Motor neuron (in vitro differentiated cells): ENCODE measurements around the gene HDAC11. TPM values are rescaled to one million over a fixed set of nuclear protein-coding genes. Genes with fewer than 3 reads are reported as not detected.

Experiments
- ATAC-seq, 8 experiments: fragments of 200-7000 bp; cut with Tn5 transposase; replicated peaks in 6 of 8; 2 replicates each; pipeline ENCODE4 v1.8.0; 2021; ENCODE audit warnings: mild to moderate bottlenecking in 8 of 8, moderate library complexity in 8 of 8
- H3K27ac ChIP-seq, 2 donors: fragments of 250-450 bp; sonication (Bioruptor Pico); 2 replicates each; pipeline ENCODE4 v1.9.0; 2021; ENCODE audit warnings: antibody characterized with exemption in 2 of 2, mild to moderate bottlenecking in 2 of 2, moderate library complexity in 1 of 2
- H3K4me1 ChIP-seq, 2 donors: fragments of 250-450 bp; sonication (Bioruptor Pico); replicated peaks in 1 of 2; 2 replicates each; pipeline ENCODE4 v1.6.1; 2021; ENCODE audit warnings: antibody characterized with exemption in 2 of 2, mild to moderate bottlenecking in 2 of 2, moderate library complexity in 1 of 2
- H3K4me3 ChIP-seq, 5 donors: fragments of 250-450 bp; sonication (Bioruptor Pico); 2 replicates each; pipeline ENCODE4 v1.9.0; 2021; ENCODE audit warnings: antibody characterized with exemption in 5 of 5, mild to moderate bottlenecking in 5 of 5, moderate library complexity in 4 of 5
- WGBS, 10 experiments: fragments of 450-650 bp; shearing (Covaris generic); methylation state at CpG; one replicate each; pipeline ENCODE4 v1.0.0; 2022; 5-methylcytosine and 5-hydroxymethylcytosine counted together
- in situ Hi-C, 9 experiments: fragments of 400-800 bp; cut with MboI; loops; one replicate each; pipeline ENCODE4 v1.15.0; 2021; ENCODE audit warnings: low sequenced_read_pairs in 9 of 9, low pct_unique_long_range_greater_than_20kb in 2 of 9; ENCODE audit not compliant: unreplicated experiment in 9 of 9
- total RNA-seq, 8 experiments: library from RNA; unstranded; fragments of 300-600 nt; gene quantifications; 2 replicates each; pipeline versions ENCODE4 v1.2.3 to v1.2.4, GENCODE V29; 2022

Gene HDAC11
- total RNA-seq, 8 experiments from 2014 or later = 2.7 to 23.8 (median 11.0) TPM

- in situ Hi-C loops = loop anchor here in 5 of 9 experiments (25.0 kb wide), 1 partner anchor 386 kb away; no protein-coding TSS in a partner anchor
- no peak overlapping the region for H3K4me3 ChIP-seq
- no peak overlapping the region for H3K27ac ChIP-seq
- no peak for ATAC-seq
- H3K4me1 ChIP-seq = peaks cover 13 to 20% of the 10 kb centered on the region in 2 donors
- WGBS, 10 experiments = 80 to 100% (median 86%) methylated on average over 1 to 3 of the region's 3 CpGs; no CpG with 5 or more reads in 7 of the 10 experiments
These were observed 7.1 kb upstream of the HDAC11 start for GRCh38 chr3:13473020-13473419.

GRCh38 chr3:13474021-13474420 lies 6.1 kb upstream of the HDAC11 start:
- in situ Hi-C loops = loop anchor here in 5 of 9 experiments (25.0 kb wide), 1 partner anchor 387 kb away; no protein-coding TSS in a partner anchor
- WGBS, 10 experiments = 50 to 100% (median 77%) methylated on average over 2 to 10 of the region's 12 CpGs; no CpG with 5 or more reads in 3 of the 10 experiments
- Histone ChIP-seq H3K4me1 (peaks cover 23 to 30% of the 10 kb centered on the region in 2 donors), H3K4me3 (no peak overlapping the region), H3K27ac (no peak overlapping the region)
- no peak for ATAC-seq

- no peak overlapping the region for H3K4me3 ChIP-seq
- WGBS, 10 experiments = 56 to 100% (median 82%) methylated on average over 2 to 10 of the region's 10 CpGs; no CpG with 5 or more reads in 5 of the 10 experiments
- no peak for ATAC-seq
- no peak overlapping the region for H3K27ac ChIP-seq
- in situ Hi-C loops = loop anchor here in 7 of 9 experiments (25.0 kb wide), 3 partner anchors 162 to 412 kb away; partner anchors contain the start of gene WNT7A (in 4 of the 7)
- peaks cover 26 to 34% of the 10 kb centered on the region in 2 donors for H3K4me1 ChIP-seq
These were observed 5.3 kb upstream of the HDAC11 start for GRCh38 chr3:13474776-13475303.

GRCh38 chr3:13475871-13476590 lies 4.1 kb upstream of the HDAC11 start:
- ATAC-seq = peak in 1 of 8 experiments; percentile 11
- Histone ChIP-seq H3K4me3 (no peak overlapping the region), H3K4me1 (peaks cover 26 to 34% of the 10 kb centered on the region in 2 donors), H3K27ac (no peak overlapping the region)
- WGBS, 10 experiments = 59 to 100% (median 83%) methylated on average over 1 to 5 of the region's 7 CpGs; no CpG with 5 or more reads in 6 of the 10 experiments
- in situ Hi-C loops = loop anchor here in 5 of 9 experiments (25.0 kb wide), 2 partner anchors 161 to 411 kb away; partner anchors contain the start of gene WNT7A (in 4 of the 5)

GRCh38 chr3:13477943-13478342 lies 2.2 kb upstream of the HDAC11 start:
- peak overlapping the region; percentile 44 to 47 for H3K27ac ChIP-seq
- peaks cover 26 to 34% of the 10 kb centered on the region in 2 donors for H3K4me1 ChIP-seq
- 0 to 100% (median 42%) methylated on average over 1 to 6 of the region's 6 CpGs; no CpG with 5 or more reads in 1 of the 10 experiments for WGBS, 10 experiments
- no peak overlapping the region for H3K4me3 ChIP-seq
- peak in 5 of 8 experiments; percentile 30 to 55 (median 49) for ATAC-seq
- in situ Hi-C loops = loop anchor here in 5 of 9 experiments (25.0 kb wide), 2 partner anchors 159 to 409 kb away; partner anchors contain the start of gene WNT7A (in 4 of the 5)

- ATAC-seq = no peak
- in situ Hi-C loops = loop anchor here in 5 of 9 experiments (25.0 kb wide), 2 partner anchors 158 to 408 kb away; partner anchors contain the start of gene WNT7A (in 4 of the 5)
- H3K27ac ChIP-seq = peak overlapping the region; percentile 57 to 76
- WGBS, 10 experiments = 0 to 13% (median 0%) methylated on average over 1 to 7 of the region's 13 CpGs; no CpG with 5 or more reads in 7 of the 10 experiments
- H3K4me3 ChIP-seq = peak overlapping the region; percentile 46 to 89 (median 53)
- peaks cover 26 to 34% of the 10 kb centered on the region in 2 donors for H3K4me1 ChIP-seq
These were observed 849 bp upstream of the HDAC11 start for GRCh38 chr3:13479332-13479581.

GRCh38 chr3:13480340-13481318 lies 523 bp downstream of the HDAC11 start:
- Histone ChIP-seq H3K4me3 (peak overlapping the region; percentile 46 to 89 (median 53)), H3K27ac (peak overlapping the region; percentile 30 to 34), H3K4me1 (peaks cover 23 to 36% of the 10 kb centered on the region in 2 donors)
- in situ Hi-C loops = loop anchor here in 5 of 9 experiments (25.0 kb wide), 2 partner anchors 157 to 407 kb away; partner anchors contain the start of gene WNT7A (in 4 of the 5)
- WGBS, 10 experiments = 33 to 100% (median 68%) methylated on average over 1 to 10 of the region's 70 CpGs; no CpG with 5 or more reads in 5 of the 10 experiments
- peak; percentile 11 to 65 (median 56) for ATAC-seq

- Histone ChIP-seq H3K4me3 (no peak overlapping the region), H3K4me1 (peaks cover 21 to 30% of the 10 kb centered on the region in 2 donors), H3K27ac (no peak overlapping the region)
- ATAC-seq = no peak
- 50 to 100% (median 90%) methylated on average over 1 to 10 of the region's 10 CpGs; no CpG with 5 or more reads in 1 of the 10 experiments for WGBS, 10 experiments
- in situ Hi-C loops = loop anchor here in 5 of 9 experiments (25.0 kb wide), 2 partner anchors 155 to 405 kb away; partner anchors contain the start of gene WNT7A (in 4 of the 5)
These were observed 2.1 kb downstream of the HDAC11 start for GRCh38 chr3:13482106-13482690.

GRCh38 chr3:13483286-13483685 lies 3.2 kb downstream of the HDAC11 start:
- in situ Hi-C loops = loop anchor here in 5 of 9 experiments (25.0 kb wide), 2 partner anchors 154 to 404 kb away; partner anchors contain the start of gene WNT7A (in 4 of the 5)
- ATAC-seq = no peak
- Histone ChIP-seq H3K4me1 (peaks cover 10 to 19% of the 10 kb centered on the region in 2 donors), H3K27ac (no peak overlapping the region), H3K4me3 (no peak overlapping the region)
- 30% methylated on average over 2 of the region's 7 CpGs; no CpG with 5 or more reads in 9 of the 10 experiments for WGBS, 10 experiments

GRCh38 chr3:13483988-13484695 lies 4.0 kb downstream of the HDAC11 start:
- in situ Hi-C loops = loop anchor here in 5 of 9 experiments (25.0 kb wide), 2 partner anchors 153 to 403 kb away; partner anchors contain the start of gene WNT7A (in 4 of the 5)
- ATAC-seq = no peak
- Histone ChIP-seq H3K4me3 (no peak overlapping the region), H3K27ac (no peak overlapping the region), H3K4me1 (peaks cover 2 to 11% of the 10 kb centered on the region in 2 donors)
- WGBS, 10 experiments = 82 to 100% (median 93%) methylated on average over 2 to 20 of the region's 21 CpGs
